ENCODE results near the gene CASP2. TPM values are rescaled to one million over a fixed set of nuclear protein-coding genes. Genes with fewer than 3 reads are reported as not detected.

Gene CASP2
- total RNA-seq, 1 experiment from 2014 or later = 65.3 TPM

GRCh38 chr7:143347950-143348349 is 59.8 kb downstream of the CASP2 start:
- Mint-ChIP-seq H3K27me3 (ENCODE audit: low read depth) (peaks cover 30% of the 10 kb centered on the region), H3K4me3 (no peak overlapping the region), H3K36me3 (ENCODE audit: insufficient read depth in 1 of 3, low read depth in 3 of 3) (peaks cover 0 to 2% (median 0%) of the 10 kb centered on the region in 3 experiments; a peak in 1 of 7 replicates), H3K4me1 (peaks cover 33% of the 10 kb centered on the region in 2 experiments), H3K9me3 (no peaks in the 10 kb centered on the region), H3K27ac (no peak overlapping the region)
- no peaks in the 10 kb centered on the region; the same call in 1 of the 2 replicates for H3K4me1 ChIP-seq (ENCODE audit: insufficient read depth, low read length)
- no peaks in the 10 kb centered on the region for H3K79me2 ChIP-seq (ENCODE audit: insufficient read depth, low read length)
- H3K14ac ChIP-seq (ENCODE audit: insufficient read depth, low read length) = no peak overlapping the region
- no peaks in the 10 kb centered on the region for H3K23me2 ChIP-seq (ENCODE audit: insufficient read length, low read depth, low read length, poor library complexity, severe bottlenecking)
- TF ChIP-seq, protein P1, sequence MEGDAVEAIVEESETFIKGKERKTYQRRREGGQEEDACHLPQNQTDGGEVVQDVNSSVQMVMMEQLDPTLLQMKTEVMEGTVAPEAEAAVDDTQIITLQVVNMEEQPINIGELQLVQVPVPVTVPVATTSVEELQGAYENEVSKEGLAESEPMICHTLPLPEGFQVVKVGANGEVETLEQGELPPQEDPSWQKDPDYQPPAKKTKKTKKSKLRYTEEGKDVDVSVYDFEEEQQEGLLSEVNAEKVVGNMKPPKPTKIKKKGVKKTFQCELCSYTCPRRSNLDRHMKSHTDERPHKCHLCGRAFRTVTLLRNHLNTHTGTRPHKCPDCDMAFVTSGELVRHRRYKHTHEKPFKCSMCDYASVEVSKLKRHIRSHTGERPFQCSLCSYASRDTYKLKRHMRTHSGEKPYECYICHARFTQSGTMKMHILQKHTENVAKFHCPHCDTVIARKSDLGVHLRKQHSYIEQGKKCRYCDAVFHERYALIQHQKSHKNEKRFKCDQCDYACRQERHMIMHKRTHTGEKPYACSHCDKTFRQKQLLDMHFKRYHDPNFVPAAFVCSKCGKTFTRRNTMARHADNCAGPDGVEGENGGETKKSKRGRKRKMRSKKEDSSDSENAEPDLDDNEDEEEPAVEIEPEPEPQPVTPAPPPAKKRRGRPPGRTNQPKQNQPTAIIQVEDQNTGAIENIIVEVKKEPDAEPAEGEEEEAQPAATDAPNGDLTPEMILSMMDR (conservative IDR thresholded peaks at IDR 0.05) = no peak
- no CpG with 5 or more reads among the region's 5 CpGs for WGBS (ENCODE audit: extremely low coverage, insufficient read length, low lambda C conversion rate)
- H3K79me1 ChIP-seq (ENCODE audit: insufficient read depth, low read depth, low read length, poor library complexity, severe bottlenecking) = no peaks in the 10 kb centered on the region
- H2BK12ac ChIP-seq (ENCODE audit: insufficient read length, low read depth, low read length) = no peak overlapping the region
- no peak overlapping the region for H2BK15ac ChIP-seq (ENCODE audit: low read depth, low read length)
- H3K27ac ChIP-seq (ENCODE audit: insufficient read length, low read depth, low read length) = no peak overlapping the region
- no peak for DNase-seq
- H2BK20ac ChIP-seq (ENCODE audit: low read depth, low read length, poor library complexity, severe bottlenecking) = no peak overlapping the region
- no peak overlapping the region for H4K91ac ChIP-seq (ENCODE audit: insufficient read length, low read depth, low read length)
- H3K4ac ChIP-seq (ENCODE audit: low read depth, low read length) = no peak overlapping the region
- no peak overlapping the region for H3K23ac ChIP-seq (ENCODE audit: insufficient read length, low read depth, low read length)
- no peak overlapping the region for H3K18ac ChIP-seq (ENCODE audit: insufficient read length, low read depth, low read length)
- no peak overlapping the region for H3K9ac ChIP-seq (ENCODE audit: extremely low read depth, insufficient read length, low read length)
- no peak overlapping the region for H2AK5ac ChIP-seq (ENCODE audit: insufficient read length, low read length)
- H4K8ac ChIP-seq (replicated peaks; ENCODE audit: insufficient read length, low read depth, low read length) = no peak overlapping the region
- H3K4me2 ChIP-seq (ENCODE audit: insufficient read depth, insufficient read length, low read length) = no peak overlapping the region
- no peak overlapping the region for H3T11ph ChIP-seq (ENCODE audit: low read length)
- H3K9me3 ChIP-seq (ENCODE audit: control insufficient read depth, low read depth, low read length) = no peaks in the 10 kb centered on the region
- no peaks in the 10 kb centered on the region for H4K20me1 ChIP-seq (ENCODE audit: control insufficient read depth, insufficient read depth, insufficient read length)
- H2AFZ ChIP-seq (ENCODE audit: low read length) = no peak overlapping the region
- no peak overlapping the region for H4K5ac ChIP-seq (ENCODE audit: insufficient read length, low read depth, low read length)
- H3K27me3 ChIP-seq (ENCODE audit: insufficient read depth, low read length) = no peaks in the 10 kb centered on the region
- no peak overlapping the region for H2BK5ac ChIP-seq (ENCODE audit: insufficient read length, low read length)
- no peak overlapping the region for H3K56ac ChIP-seq (ENCODE audit: insufficient read length, low read depth, low read length)
- no peak overlapping the region for H2BK120ac ChIP-seq (ENCODE audit: low read depth, low read length, poor library complexity, severe bottlenecking)
